Heart right ventricle (tissue), 16 donors: ENCODE data around the gene SPDYE16. TPM values are rescaled to one million over a fixed set of nuclear protein-coding genes. Genes with fewer than 3 reads are reported as not detected.
"Not testable (repeated sequence)": the region's sequence is repeated elsewhere in the genome, so short reads cannot be mapped to it uniquely, and the experiment has no call there.

Source experiments
- ATAC-seq, 8 donors: fragments of 200-7000 bp; cut with Tn5 transposase; one replicate each; pipeline ENCODE4 v1.9.1; 2020; ENCODE audit warnings: mild to moderate bottlenecking in 8 of 8, moderate library complexity in 8 of 8, moderate number of reproducible peaks in 1 of 8
- DNase-seq, 2 donors: peaks; one replicate each; pipeline ENCODE4 v3.0.0-alpha.2; 2020
- H3K27ac ChIP-seq, 10 donors: fragments of 200-600 bp; sonication (generic) in 2 of 10; one replicate each; pipeline versions ENCODE4 v1.5.0 to v1.8.0; 2020 to 2022; ENCODE audit warnings: mild to moderate bottlenecking in 3 of 10
- H3K27me3 ChIP-seq, 7 donors: fragments of 200-600 bp; one replicate each; pipeline ENCODE4 v1.8.0; 2021 to 2022; ENCODE audit warnings: mild to moderate bottlenecking in 2 of 7
- H3K36me3 ChIP-seq, 9 donors: fragments of 200-600 bp; sonication (generic) in 1 of 9; one replicate each; pipeline versions ENCODE4 v1.5.0 to v1.8.0; 2020 to 2022; ENCODE audit warnings: mild to moderate bottlenecking in 2 of 9
- H3K4me1 ChIP-seq, 9 donors: fragments of 200-600 bp; sonication (generic) in 1 of 9; one replicate each; pipeline versions ENCODE4 v1.5.0 to v1.8.0; 2020 to 2022; ENCODE audit warnings: mild to moderate bottlenecking in 4 of 9
- H3K4me3 ChIP-seq, 10 donors: fragments of 200-600 bp; sonication (generic) in 2 of 10; one replicate each; pipeline versions ENCODE4 v1.5.0 to v1.8.0; 2020 to 2022; ENCODE audit warnings: mild to moderate bottlenecking in 7 of 10, moderate library complexity in 2 of 10
- H3K9me3 ChIP-seq, 11 donors: fragments of 200-600 bp in 10 of 11; sonication (generic) in 2 of 11; one replicate each; pipeline versions ENCODE4 v1.5.0 to v1.8.0; 2013 to 2022; ENCODE audit warnings: mild to moderate bottlenecking in 2 of 11, control low read depth in 1 of 11, moderate library complexity in 1 of 11
- WGBS, 2 donors: extraction: QIAGEN DNeasy Blood & Tissue Kit; methylation state at CpG; one replicate each; pipeline ENCODE4 v1.1.7; 2013; ENCODE audit warnings: inconsistent platforms in 1 of 2; 5-methylcytosine and 5-hydroxymethylcytosine counted together
- intact Hi-C, 10 donors: fragments of 100-400 bp; cut with DNase I; formaldehyde crosslinking; loops; one replicate each; pipeline versions ENCODE4 v1.11.1 to v1.14.2; 2022
- polyA plus RNA-seq, 2 donors: library from polyadenylated mRNA; stranded (reverse); fragments of 200-250 nt; gene quantifications; one replicate each; pipeline ENCODE4 v1.2.3, GENCODE V29; 2013
- total RNA-seq, 10 donors: library from RNA; stranded (reverse); fragmentation: NEBNext Ultra II Directional in 3 of 10; extraction: Animal tissue kit (Norgen Biotek cat#: 25700) in 3 of 10; gene quantifications; one replicate each; pipeline versions ENCODE4 v1.2.1 to v1.2.4, GENCODE V29; 2021 to 2023
- TF ChIP-seq, protein P1 (sequence below), 9 donors: fragments of 200-600 bp; sonication (generic) in 2 of 9; IDR thresholded peaks; one replicate each; pipeline versions ENCODE4 v1.5.0 to v1.8.0; 2021 to 2022; ENCODE audit warnings: antibody characterized with exemption in 9 of 9, mild to moderate bottlenecking in 5 of 9, moderate library complexity in 1 of 9
- donor health status: Arrhythmogenic right ventricular cardiomyopathy.
- donor health status: ischemic (EF 13 %, LVEDD 7.1; RV severe dilation, severe dysfunction).
- donor health status: healthy with polysubstance abuse.
- donor health status: DM: no; HTN: yes; CAD: no.
- donor health status: DM: no; HTN: no; CAD: no.
- donor health status: ischemic (EF 25% LVEDD 6.9; RV normal size, moderate dysfunction).
- donor health status: ischemic (EF 25% LVEDD 5.7; RV mildly dilated, moderate dysfunction).
- donor health status: healthy.
- donor health status: DM: yes; HTN: yes; CAD: no.
- donor health status: Ischemic cardiomyopathy.
- donor health status: ischemic (EF 35%, LVEDD 5.7; RV mildly dilated, moderate dysfunction).
- donor health status: nonischemic (EF 11% LVEDD 7.7; RV severe dilation, severe dysfunction).
- donor health status: DM: yes; HTN: yes; CAD: no.
- donor health status: PGD.
- donor health status: ischemic (EF 29% LVEDD 5.4; RV normal size, mild dysfunction).
- donor health status: nonischemic (EF 23%, LVEDD 6.1; RV moderate dilation, normal function).

Gene SPDYE16
- total and polyA plus RNA-seq, 12 donors, result 0.06 to 0.57 (median 0.22) TPM; not detected in 7

DNA sequence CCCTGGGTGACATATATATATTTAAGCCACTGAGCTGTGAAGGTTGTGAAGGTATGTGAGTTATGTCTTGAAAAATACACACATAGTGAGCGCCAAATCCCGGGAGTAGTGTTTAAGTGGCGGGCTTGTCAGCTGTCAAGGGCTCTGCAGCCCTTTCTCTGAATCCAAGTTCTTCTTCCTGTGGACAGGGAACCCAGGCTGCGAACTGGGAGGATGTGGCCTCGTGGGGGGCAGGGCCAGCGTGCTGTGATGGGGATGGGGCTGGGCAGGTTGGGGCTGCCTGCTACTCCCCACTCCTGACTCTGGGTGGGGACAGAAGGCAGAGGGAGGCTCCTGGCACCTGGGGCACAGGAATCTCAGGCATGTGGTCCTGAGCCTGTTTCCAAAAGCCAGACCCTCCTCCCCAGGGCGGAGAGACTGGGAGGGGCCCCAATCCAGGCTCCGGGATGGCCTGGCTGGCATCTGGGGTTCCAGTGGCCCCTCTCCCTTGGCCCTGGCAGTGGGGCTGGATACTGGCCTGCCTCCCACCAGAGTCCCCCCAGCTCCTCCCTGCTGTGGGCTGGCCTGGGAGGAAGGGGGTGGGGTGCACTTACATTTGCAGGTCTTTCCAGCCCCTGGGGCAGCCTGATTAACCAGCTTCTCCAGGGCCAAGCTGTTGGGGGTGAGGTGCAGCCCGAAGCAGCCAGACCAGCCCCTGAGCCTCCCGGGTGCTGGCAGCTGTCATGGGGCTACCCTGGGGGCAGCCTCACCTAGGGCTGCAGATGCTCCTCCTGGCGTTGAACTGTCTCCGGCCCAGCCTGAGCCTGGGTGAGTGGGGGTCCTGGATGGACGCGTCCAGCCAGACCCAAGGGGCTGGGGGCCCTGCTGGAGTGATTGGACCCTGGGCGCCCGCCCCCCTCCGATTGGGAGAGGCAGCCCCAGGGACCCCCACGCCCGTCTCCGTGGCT, 32.9 kb downstream of the SPDYE16 start, which contains the start of gene UPK3B:
UPK3B (plus strand) TSS at position 622 of the 947 bp plus-strand sequence; CDS start at position 723, 101 bp downstream.
- TF ChIP-seq, protein P1, sequence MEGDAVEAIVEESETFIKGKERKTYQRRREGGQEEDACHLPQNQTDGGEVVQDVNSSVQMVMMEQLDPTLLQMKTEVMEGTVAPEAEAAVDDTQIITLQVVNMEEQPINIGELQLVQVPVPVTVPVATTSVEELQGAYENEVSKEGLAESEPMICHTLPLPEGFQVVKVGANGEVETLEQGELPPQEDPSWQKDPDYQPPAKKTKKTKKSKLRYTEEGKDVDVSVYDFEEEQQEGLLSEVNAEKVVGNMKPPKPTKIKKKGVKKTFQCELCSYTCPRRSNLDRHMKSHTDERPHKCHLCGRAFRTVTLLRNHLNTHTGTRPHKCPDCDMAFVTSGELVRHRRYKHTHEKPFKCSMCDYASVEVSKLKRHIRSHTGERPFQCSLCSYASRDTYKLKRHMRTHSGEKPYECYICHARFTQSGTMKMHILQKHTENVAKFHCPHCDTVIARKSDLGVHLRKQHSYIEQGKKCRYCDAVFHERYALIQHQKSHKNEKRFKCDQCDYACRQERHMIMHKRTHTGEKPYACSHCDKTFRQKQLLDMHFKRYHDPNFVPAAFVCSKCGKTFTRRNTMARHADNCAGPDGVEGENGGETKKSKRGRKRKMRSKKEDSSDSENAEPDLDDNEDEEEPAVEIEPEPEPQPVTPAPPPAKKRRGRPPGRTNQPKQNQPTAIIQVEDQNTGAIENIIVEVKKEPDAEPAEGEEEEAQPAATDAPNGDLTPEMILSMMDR (IDR thresholded peaks at IDR 0.05), result no peak
- Histone ChIP-seq H3K27me3 (no peaks in the 10 kb centered on the region), H3K4me1 (peaks cover 0 to 16% (median 5%) of the 10 kb centered on the region in 9 donors), H3K4me3 (no peak within 1 kb of the TSS), H3K36me3 (peaks cover 0 to 25% (median 5%) of the 10 kb centered on the region in 9 donors), H3K9me3 (no peaks in the 10 kb centered on the region), H3K27ac (no peak within 1 kb of the TSS)
- DNase-seq, result no peak
- 44 to 53% methylated on average over 20 of the region's 20 CpGs for WGBS, 2 donors
- intact Hi-C loops, result loop anchor here in 1 of 10 donors (10.0 kb wide), 1 partner anchor 485 kb away; no protein-coding TSS in a partner anchor
- ATAC-seq, result no peak

DNA sequence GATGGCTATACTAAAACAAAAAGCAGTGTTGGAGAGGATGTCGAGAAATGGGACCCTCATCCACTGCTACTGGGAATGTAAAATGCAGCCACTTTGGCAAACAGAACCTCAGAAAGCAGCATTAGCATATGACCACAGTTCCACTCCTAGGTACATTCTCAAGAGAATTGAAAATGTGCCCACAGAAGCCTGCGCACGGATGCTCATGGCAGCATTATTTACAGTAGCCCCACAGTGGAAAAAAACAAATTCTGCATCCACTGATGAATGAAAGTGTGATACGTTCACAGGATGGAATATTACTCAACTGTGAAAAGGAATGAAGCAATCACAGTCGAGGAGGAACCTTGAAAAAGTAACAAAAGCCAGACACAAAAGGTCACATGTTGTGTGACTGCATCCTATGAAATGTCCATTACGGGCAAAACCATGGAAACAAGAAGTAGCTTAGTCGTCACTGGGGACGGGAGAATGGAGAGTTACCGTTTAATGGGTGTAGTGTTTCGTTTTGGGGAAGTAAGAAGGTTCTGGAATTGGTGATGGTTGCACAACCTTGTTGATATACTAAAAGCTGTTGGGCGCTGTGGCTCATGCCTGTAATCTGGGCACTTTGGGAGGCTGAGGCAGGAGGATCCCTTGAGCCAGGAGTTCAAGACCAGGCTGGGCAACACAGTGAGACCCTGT, 35.2 kb downstream of the SPDYE16 start:
- DNase-seq (no peak), ATAC-seq (peak in 1 of 8 donors; percentile 3)
- H3K27ac ChIP-seq, result peak overlapping the region in 1 of 10 donors; percentile 77
- TF ChIP-seq, protein P1 (IDR thresholded peaks at IDR 0.05), result no peak
- H3K27me3 ChIP-seq, result no peaks in the 10 kb centered on the region
- H3K4me3 ChIP-seq, result no peak overlapping the region
- peaks cover 0 to 34% (median 5%) of the 10 kb centered on the region in 9 donors for H3K36me3 ChIP-seq
- intact Hi-C loops, result loop anchor here in 1 of 10 donors (10.0 kb wide), 1 partner anchor 487 kb away; no protein-coding TSS in a partner anchor
- peaks cover 0 to 9% (median 0%) of the 10 kb centered on the region in 9 donors for H3K4me1 ChIP-seq
- WGBS, 2 donors, result 85 to 89% methylated on average over 11 of the region's 11 CpGs
- H3K9me3 ChIP-seq, result no peaks in the 10 kb centered on the region

DNA sequence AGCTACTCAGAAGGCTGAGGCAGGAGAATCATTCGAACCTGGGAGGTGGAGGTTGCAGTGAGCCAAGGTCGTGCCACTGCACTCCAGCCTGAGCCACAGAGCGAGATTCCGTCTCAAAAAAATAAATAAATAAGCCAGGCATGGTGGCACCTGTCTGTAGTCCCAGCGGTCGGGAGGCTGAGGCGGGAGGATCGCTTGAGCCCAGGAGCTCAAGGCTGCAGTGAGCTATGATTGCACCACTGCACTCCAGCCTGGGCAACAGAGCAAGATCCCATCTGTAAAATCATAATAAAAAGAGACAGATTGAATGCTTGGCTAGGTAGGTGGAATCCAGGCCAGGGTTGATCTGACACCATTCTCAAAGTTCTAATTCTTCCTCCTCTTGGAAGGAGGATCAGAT, 36.5 kb downstream of the SPDYE16 start:
- not testable (repeated sequence) for H3K27me3 ChIP-seq, DNase-seq, H3K4me3 ChIP-seq, H3K4me1 ChIP-seq, ATAC-seq, H3K9me3 ChIP-seq
- 97% methylated on average over 8 of the region's 8 CpGs for WGBS, 2 donors
- intact Hi-C loops, result loop anchor here in 1 of 10 donors (10.0 kb wide), 1 partner anchor 488 kb away; no protein-coding TSS in a partner anchor
- Histone ChIP-seq H3K27ac (peak overlapping the region in 1 of 10 donors; percentile 5), H3K36me3 (peaks cover 0 to 40% (median 5%) of the 10 kb centered on the region in 9 donors)

DNA sequence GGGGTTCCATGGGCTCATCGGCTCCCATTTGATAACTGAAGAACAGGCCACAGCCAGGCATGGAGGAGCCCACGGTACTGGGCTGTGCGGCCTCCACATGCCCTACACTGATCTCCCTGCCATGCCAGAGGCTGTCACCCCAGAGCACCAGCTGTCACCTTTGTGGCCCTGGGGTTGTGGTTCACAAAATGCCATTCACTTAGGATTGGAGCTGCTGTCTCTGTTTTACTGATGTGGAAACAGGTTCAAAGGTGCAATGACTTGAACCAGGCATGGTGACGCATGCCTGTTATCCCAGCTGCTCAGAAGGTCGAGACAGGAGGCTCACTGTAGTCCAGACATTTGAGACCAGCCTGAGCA, 37.0 kb downstream of the SPDYE16 start:
- Histone ChIP-seq H3K36me3 (peaks cover 0 to 42% (median 5%) of the 10 kb centered on the region in 9 donors), H3K27ac (no peak overlapping the region), H3K27me3 (no peaks in the 10 kb centered on the region), H3K4me1 (peaks cover 0 to 7% (median 0%) of the 10 kb centered on the region in 9 donors), H3K4me3 (no peak overlapping the region), H3K9me3 (no peaks in the 10 kb centered on the region)
- ATAC-seq (no peak), DNase-seq (no peak)
- intact Hi-C loops, result loop anchor here in 1 of 10 donors (10.0 kb wide), 1 partner anchor 489 kb away; no protein-coding TSS in a partner anchor
- TF ChIP-seq, protein P1 (IDR thresholded peaks at IDR 0.05), result no peak
- WGBS, 2 donors, result 80 to 85% methylated on average over 5 of the region's 5 CpGs
